Activated naive CD4-positive, alpha-beta T cell treated with anti-CD3 and anti-CD28 coated beads, Interleukin-2, amount 50 U/mL, for 16 hours (primary cell): ENCODE measurements around the gene TMIGD1.
A peak's percentile ranks its signal among the peaks of the same experiment; 100 is the strongest.

Experiments
- DNase-seq: peaks from one replicate; pipeline ENCODE4 v3.0.0-alpha.2; 2020

TMIGD1 gene

GRCh38 chr17:30326809-30327208 is 7.0 kb downstream of the TMIGD1 start:
- no peak for DNase-seq

DNA sequence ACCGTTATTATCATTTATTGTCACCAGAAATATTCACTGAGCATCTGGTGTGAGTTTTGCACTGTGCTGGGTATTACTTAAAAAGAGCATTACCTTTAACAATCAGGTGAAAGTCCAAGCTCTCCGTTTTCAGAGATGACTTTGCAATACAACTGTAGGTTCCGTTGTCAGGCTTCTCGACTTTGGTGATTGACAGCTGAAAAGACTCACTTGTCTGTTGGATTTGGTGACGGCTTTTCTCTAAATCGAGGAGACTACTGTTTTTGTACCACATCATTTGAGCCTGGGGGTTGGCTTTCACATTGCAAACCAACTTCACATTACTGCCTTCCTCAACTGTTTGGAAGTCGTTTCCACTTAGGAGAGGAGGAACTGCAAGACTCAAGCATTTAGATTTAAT is 9.1 kb downstream of the TMIGD1 start:
- DNase-seq = no peak

DNA sequence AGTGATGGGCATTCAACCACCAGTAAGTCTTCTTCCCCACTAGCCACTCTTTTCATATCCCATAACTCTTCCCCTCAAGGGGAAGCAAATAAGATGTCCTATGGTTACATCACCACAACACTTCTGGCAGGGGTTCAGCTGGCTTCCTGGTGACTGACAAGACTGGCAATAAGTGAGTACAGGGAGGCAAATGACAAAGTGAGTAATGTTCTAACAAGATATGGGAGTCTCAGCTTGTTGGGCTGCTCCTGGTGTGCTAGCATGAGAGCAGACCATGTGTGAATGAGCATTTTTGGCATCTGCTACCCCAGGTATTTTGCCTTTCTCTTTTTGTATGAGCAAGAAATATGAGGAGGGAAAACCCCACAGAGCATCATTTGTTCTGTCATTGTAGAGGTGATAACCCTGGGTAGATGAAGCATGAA is 9.9 kb downstream of the TMIGD1 start:
- DNase-seq = peak; percentile 54

DNA sequence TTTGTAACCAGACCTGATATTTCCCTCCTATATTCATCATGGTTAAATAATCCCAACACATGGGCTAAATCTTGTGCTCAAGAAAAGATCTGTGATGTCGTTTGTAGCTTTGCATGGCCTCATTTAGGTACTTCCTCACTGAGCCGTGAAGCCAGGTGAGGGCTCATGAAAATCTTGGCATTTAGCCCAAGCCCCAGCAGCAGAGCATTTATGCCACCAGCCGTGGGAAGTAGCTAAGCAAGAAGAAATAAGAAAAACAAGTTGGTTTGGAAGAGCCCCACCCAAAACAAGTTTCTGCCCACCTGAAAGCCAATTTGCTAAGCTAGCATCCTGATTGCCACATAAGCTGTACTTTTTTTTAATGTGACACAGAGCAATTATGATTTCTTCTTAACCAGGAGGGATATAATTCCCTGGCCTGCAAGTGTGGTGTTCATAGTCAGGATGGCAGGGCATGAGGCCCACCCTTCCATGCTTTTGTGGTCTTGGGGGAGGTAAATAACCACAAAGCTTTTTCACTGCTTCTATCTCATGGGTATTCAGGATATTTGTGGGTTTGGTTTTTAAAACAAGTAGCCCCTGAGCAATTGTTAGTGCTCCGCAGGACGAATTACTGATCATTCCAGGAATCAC is 10.5 kb downstream of the TMIGD1 start:
- peak; percentile 24 for DNase-seq

- DNase-seq = no peak
These were observed 12.5 kb downstream of the TMIGD1 start for GRCh38 chr17:30321314-30321713.

- DNase-seq = no peak
These were observed 15.7 kb downstream of the TMIGD1 start for GRCh38 chr17:30318155-30318554.

GRCh38 chr17:30316736-30317135 is 17.1 kb downstream of the TMIGD1 start:
- no peak for DNase-seq

- DNase-seq = no peak
These were observed 18.8 kb downstream of the TMIGD1 start for GRCh38 chr17:30315106-30315505.

DNA sequence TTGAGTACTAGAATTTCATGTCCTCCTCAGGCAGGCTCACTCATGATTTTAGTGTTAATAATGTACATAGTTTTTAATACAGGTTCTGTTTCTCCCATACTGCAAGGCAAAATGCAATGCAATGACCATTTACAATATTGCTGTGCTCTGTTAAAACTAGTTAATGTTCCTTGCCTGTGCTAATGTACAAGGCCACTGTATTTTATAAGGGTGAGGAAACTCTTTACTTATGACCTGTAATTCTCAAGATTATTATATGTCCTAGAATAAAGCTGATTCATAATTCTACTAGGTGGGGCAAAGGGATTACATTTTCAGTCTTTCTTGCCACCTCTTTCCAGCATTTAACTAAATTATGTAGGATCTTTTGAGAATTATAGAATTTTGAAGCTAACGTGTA is 19.4 kb downstream of the TMIGD1 start:
- DNase-seq = no peak

DNA sequence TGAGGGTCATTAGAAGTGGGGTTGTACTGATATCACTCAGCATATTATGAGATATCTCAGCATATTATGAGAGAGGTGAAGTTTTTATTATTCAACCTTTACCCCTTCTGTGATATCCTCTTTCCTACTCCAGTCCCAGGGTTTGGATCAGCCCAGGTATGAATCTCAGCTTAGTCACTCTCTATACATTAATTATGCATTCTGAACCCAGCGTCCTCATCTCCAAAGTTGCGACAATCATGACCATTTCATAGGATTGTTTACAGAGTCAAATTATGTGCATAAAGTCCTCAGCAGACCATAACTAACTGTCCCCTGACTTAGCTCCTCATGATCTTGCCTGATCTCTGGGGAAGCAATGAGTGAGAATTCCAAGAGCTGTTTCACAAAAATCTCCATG is 21.6 kb downstream of the TMIGD1 start:
- DNase-seq = no peak

DNA sequence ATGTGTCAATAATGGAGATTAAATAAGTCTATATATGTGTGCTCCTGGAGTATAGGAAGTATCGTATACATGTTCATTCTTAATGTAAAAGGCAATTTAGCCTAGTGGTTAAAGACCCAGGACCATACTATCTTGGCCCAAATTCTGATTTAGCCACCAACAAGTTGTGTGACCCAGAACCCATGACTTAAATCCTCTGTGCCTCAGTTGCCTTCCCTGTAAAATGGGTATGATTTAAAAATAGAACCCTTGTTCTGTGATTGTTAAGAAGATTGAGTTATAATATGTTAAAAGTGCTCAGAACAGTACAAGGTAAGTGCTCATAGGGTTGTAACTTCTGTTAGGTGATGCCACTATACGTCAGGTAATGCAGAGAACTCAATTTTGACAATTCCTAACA is 23.3 kb downstream of the TMIGD1 start:
- no peak for DNase-seq

GRCh38 chr17:30309591-30309990 is 24.3 kb downstream of the TMIGD1 start:
- DNase-seq = no peak

DNA sequence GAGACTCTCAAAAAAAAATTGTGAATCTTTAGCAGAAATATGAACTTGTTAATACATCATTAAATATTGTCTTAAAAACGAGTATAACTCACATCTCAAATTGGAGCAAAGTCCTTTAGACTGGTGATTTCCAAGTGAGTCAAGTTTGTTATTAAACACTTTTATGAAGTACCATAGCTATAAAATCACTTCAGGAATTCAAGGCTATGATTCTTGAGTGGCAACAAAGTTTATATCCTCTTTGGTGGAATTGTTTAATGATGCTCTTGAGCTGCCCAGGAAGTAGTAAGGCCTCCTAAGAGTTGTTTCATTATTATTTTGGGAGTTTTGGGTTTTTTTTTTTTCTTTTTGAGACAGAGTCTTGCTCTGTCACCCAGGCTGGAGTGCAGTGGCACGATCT is 25.5 kb downstream of the TMIGD1 start:
- no peak for DNase-seq

DNA sequence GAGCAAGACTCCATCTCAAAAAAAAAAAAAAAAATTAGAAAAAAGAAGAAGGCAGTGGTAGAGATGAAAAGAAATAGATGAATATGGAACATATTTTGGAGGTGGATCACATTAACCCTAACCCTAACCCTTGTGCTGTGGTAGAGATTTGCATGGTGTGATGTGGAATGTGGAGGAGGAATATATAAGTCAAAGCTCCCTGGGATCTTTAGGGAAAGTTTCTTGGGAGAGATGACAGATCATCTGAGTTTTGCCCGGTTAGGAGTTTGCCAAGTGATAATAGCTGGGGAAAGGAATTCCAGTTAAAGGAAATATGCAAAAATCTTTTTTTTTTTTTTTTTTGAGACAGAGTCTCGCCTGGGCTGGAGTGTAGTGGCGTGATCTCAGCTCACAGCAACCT is 29.1 kb downstream of the TMIGD1 start:
- no peak for DNase-seq

DNA sequence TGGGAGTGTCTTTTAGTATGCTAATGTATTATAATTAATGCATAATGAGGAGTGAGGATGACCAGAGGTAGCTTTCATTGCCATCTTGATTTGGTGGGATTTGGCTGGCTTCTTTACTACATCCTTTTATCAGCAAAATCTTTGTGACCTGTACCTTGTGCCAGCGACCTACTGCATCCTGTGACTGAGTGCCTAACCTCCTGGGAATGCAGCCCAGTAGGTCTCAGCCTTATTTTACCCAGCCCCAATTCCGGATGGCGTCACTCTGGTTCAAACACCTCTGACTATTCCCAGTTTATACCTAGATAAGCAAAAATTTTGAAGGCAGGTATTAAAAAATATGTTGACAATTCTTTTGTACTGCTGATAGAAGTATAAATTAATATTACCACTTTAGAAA is 31.6 kb downstream of the TMIGD1 start:
- no peak for DNase-seq

DNA sequence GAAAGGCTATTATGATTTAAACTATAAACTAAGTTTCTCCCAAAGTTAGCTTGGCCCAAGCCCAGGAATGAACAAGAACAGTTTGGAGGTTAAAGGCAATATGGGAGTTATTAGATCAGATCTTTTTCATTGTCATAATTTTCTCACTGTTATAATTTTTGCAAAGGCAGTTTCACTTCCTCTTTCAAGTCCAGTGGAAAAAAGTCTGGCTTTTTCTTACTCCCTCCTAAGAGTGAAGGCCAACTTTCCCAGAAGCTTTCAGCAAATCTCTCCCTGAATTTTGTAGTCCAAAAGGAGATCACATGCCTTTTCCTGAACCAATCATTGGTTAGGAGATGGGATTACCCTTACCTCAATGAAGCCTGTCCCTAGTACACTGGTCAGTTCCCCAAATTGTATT is 33.0 kb downstream of the TMIGD1 start:
- DNase-seq = no peak

DNA sequence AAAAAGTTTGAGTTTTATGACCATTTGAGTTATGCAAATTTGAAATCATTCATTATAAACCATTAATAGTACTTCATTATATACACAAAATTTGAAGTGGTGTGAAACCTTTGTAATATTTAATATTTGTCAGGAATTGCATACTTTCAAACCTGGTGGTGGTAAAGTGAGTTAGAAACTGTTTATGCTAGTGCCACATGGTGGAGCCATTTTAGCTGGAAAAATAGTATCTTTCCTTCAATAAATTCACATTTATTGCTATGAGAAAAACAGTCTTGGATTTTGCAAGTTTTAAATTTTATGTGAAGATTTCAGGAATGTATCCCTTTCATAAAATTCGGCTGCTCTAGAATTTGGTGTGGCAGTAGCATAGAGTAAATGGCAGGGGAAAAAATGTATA is 34.9 kb downstream of the TMIGD1 start:
- DNase-seq = no peak

- DNase-seq = no peak
These were observed 36.1 kb downstream of the TMIGD1 start for GRCh38 chr17:30297715-30298114.

DNA sequence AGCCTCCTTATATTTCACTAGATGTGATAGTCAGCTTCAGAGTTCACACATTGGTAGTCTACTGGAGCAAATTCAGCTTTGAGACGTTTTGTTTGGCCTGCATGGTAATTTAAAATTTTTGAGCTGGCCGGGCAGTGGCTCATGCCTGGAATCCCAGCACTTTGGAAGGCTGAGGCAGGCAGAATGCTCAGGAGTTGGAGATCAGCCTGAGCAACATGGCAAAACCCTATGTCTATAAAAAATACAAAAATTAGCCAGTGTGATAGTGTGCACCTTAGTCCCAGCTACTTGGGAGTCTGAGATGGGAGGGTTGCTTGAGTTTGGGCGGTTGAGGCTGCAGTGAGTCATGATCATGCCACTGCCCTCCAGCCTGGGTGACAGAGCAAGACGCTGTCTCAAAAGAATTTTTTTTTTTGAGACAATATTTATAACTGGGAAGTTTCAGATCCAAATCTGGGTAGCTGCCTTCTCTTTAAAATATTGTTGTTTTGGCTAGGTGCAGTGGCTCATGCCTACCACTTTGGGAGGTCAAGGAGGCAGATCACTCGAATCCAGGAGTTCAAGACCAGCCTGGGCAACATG is 37.3 kb downstream of the TMIGD1 start:
- no peak for DNase-seq

- DNase-seq = no peak
These were observed 41.5 kb downstream of the TMIGD1 start for GRCh38 chr17:30292286-30292858.

DNA sequence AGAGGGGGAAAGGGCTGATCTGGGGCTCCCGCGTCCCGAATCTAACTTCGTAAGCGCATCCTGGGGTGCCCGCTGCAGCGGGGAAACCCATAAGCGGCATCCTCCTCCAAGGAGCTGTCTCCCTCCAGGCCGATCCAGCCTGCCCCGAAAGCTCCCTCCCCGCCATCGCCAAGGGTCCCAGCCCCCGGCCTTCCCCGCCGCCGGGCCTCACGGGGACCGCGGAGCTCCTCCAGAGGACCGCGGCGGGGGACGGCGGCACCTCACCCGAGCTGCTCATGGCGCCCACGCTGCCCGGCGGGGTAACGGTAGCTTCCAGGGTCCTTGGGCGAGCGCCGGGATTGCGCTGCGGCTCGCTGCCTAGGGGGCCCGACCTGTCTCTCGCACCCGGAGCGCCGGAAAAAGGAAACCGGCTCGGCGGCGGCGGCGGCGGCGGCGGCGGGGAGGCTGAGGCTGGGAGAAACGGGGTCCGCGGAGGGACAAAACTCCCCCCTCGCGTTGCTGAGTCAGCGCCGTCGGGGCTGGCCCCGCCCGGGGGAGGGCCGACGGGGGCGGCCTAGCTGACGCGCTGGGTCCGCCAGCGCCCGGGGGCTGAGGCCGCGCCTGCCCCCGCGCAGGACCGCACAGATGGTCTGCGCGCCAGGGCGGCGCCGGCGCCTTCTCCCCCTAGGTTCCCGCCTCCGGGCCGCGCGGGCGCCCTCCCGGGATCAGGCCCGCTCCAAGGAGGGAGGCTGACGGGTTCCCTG is 42.1 kb downstream of the TMIGD1 start, which contains the start of gene BLMH:
TSS of gene BLMH (minus strand) at position 402 of the 743 bp plus-strand sequence. CDS start at position 277, 125 bp downstream.
- DNase-seq = peak; percentile 87

GRCh38 chr17:30290696-30291542 is 42.9 kb downstream of the TMIGD1 start:
- peak; percentile 36 for DNase-seq

- DNase-seq = no peak
These were observed 43.8 kb downstream of the TMIGD1 start for GRCh38 chr17:30290077-30290476.
